DMS 273 (cell line): ENCODE results near the gene DIAPH2.

ENCODE experiments used
- DNase-seq: peaks from one replicate; lab custom pipeline; 2025; ENCODE audit not compliant: unreplicated experiment; lab: John Stamatoyannopoulos, UW

The DIAPH2 gene

GRCh38 chrX:97039363-97040029 is 354.9 kb downstream of the DIAPH2 start:
- DNase-seq: peak; percentile 65

GRCh38 chrX:97045470-97045869 is 360.8 kb downstream of the DIAPH2 start:
- no peak for DNase-seq

- no peak for DNase-seq
These were observed 362.2 kb downstream of the DIAPH2 start for GRCh38 chrX:97046867-97047266.

GRCh38 chrX:97050392-97050791 is 365.8 kb downstream of the DIAPH2 start:
- DNase-seq: no peak

GRCh38 chrX:97057349-97057909 is 372.8 kb downstream of the DIAPH2 start:
- DNase-seq: peak; percentile 56

GRCh38 chrX:97060020-97060419 is 375.4 kb downstream of the DIAPH2 start:
- no peak for DNase-seq

- DNase-seq: no peak
These were observed 380.4 kb downstream of the DIAPH2 start for GRCh38 chrX:97065066-97065465.

- DNase-seq: no peak
These were observed 381.3 kb downstream of the DIAPH2 start for GRCh38 chrX:97065973-97066372.

- no peak for DNase-seq
These were observed 381.7 kb downstream of the DIAPH2 start for GRCh38 chrX:97066381-97066780.

- no peak for DNase-seq
These were observed 385.7 kb downstream of the DIAPH2 start for GRCh38 chrX:97070346-97070745.

GRCh38 chrX:97074400-97074799 is 389.8 kb downstream of the DIAPH2 start:
- DNase-seq: no peak

- DNase-seq: no peak
These were observed 404.5 kb downstream of the DIAPH2 start for GRCh38 chrX:97089116-97089515.

GRCh38 chrX:97096385-97096784 is 411.7 kb downstream of the DIAPH2 start:
- DNase-seq: peak; percentile 46

GRCh38 chrX:97102938-97103337 is 418.3 kb downstream of the DIAPH2 start:
- no peak for DNase-seq

- no peak for DNase-seq
These were observed 425.1 kb downstream of the DIAPH2 start for GRCh38 chrX:97109730-97110129.

- DNase-seq: peak; percentile 8
These were observed 432.9 kb downstream of the DIAPH2 start for GRCh38 chrX:97117572-97117971.

- DNase-seq: no peak
These were observed 434.9 kb downstream of the DIAPH2 start for GRCh38 chrX:97119474-97120109.

GRCh38 chrX:97123001-97123400 is 438.4 kb downstream of the DIAPH2 start:
- no peak for DNase-seq

- DNase-seq: no peak
These were observed 441.4 kb downstream of the DIAPH2 start for GRCh38 chrX:97126020-97126419.

- DNase-seq: no peak
These were observed 448.2 kb downstream of the DIAPH2 start for GRCh38 chrX:97132664-97133415.

- DNase-seq: no peak
These were observed 461.3 kb downstream of the DIAPH2 start for GRCh38 chrX:97145934-97146333.

GRCh38 chrX:97155816-97156215 is 471.2 kb downstream of the DIAPH2 start:
- no peak for DNase-seq
